Mesothelial cell of epicardium (in vitro differentiated cells): Measurements from ENCODE around the gene CD101. TPM values are rescaled to one million over a fixed set of nuclear protein-coding genes. Genes with fewer than 3 reads are reported as not detected.

Experiments
- DNase-seq, 2 experiments: peaks; one replicate each; pipeline ENCODE4 v3.0.0; 2021; ENCODE audit warnings: low spot score in 2 of 2; ENCODE audit not compliant: unreplicated experiment in 2 of 2
- H3K27ac Mint-ChIP-seq: 2 replicates; pipeline ENCODE4 v1.8.0; 2021; ENCODE audit warnings: mixed read lengths
- H3K27me3 Mint-ChIP-seq: 2 replicates; pipeline ENCODE4 v1.8.0; 2021; ENCODE audit warnings: low read depth, mixed read lengths
- H3K36me3 Mint-ChIP-seq: 2 replicates; pipeline ENCODE4 v1.8.0; 2021; ENCODE audit warnings: mixed read lengths
- H3K4me1 Mint-ChIP-seq: 2 replicates; pipeline ENCODE4 v1.8.0; 2021; ENCODE audit warnings: mixed read lengths
- H3K4me3 Mint-ChIP-seq: 2 replicates; pipeline ENCODE4 v1.8.0; 2021; ENCODE audit warnings: mild to moderate bottlenecking, moderate library complexity, mixed read lengths
- H3K9me3 Mint-ChIP-seq: 2 replicates; pipeline ENCODE4 v1.8.0; 2021; ENCODE audit warnings: mixed read lengths
- CTCF ChIP-seq: fragments of 200-600 bp; sonication (generic); IDR thresholded peaks from one replicate; pipeline ENCODE4 v1.5.0; 2021; ENCODE audit warnings: antibody characterized with exemption; ENCODE audit not compliant: unreplicated experiment
- total RNA-seq: library from RNA; stranded (reverse); gene quantifications from 3 replicates; pipeline ENCODE4 v1.2.1, GENCODE V29; 2021

CD101 gene, protein sequence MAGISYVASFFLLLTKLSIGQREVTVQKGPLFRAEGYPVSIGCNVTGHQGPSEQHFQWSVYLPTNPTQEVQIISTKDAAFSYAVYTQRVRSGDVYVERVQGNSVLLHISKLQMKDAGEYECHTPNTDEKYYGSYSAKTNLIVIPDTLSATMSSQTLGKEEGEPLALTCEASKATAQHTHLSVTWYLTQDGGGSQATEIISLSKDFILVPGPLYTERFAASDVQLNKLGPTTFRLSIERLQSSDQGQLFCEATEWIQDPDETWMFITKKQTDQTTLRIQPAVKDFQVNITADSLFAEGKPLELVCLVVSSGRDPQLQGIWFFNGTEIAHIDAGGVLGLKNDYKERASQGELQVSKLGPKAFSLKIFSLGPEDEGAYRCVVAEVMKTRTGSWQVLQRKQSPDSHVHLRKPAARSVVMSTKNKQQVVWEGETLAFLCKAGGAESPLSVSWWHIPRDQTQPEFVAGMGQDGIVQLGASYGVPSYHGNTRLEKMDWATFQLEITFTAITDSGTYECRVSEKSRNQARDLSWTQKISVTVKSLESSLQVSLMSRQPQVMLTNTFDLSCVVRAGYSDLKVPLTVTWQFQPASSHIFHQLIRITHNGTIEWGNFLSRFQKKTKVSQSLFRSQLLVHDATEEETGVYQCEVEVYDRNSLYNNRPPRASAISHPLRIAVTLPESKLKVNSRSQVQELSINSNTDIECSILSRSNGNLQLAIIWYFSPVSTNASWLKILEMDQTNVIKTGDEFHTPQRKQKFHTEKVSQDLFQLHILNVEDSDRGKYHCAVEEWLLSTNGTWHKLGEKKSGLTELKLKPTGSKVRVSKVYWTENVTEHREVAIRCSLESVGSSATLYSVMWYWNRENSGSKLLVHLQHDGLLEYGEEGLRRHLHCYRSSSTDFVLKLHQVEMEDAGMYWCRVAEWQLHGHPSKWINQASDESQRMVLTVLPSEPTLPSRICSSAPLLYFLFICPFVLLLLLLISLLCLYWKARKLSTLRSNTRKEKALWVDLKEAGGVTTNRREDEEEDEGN
- 3.7 to 5.6 TPM (median 4.1 TPM) in 3 replicates for total RNA-seq

DNA sequence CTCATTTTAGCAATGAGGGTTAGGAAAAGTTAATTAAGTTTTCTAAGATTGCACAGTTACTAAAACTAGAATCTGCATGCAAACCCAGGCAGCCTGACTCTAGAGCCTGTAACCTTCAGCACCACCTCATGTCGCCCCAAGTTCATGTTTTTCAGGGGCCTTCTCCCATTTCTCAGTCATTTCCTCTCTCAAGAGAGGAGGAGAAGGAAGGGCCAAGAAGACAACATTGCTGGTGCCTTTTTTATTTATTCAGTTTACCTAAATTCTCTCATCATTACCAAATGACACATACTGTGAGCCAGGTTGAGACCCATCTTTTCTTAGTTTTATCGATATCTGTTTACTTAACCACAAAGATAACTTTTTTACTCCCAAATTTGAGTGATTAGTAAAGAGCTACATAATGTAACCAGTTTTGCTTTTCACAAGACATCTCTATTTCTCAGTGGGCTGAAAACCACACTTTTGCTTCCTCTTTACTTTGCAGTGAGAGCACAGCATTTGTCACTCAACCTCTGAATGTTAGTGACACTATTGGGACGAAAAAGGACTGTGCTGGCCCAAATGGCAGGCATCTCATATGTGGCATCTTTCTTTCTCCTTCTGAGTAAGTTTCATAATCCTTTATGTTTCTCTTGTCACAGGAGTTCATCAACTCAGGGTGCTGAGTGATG lies at the start of gene CD101:
Gene CD101 (plus strand): TSS at position 507 of the 674 bp plus-strand sequence. CDS start 58 bp downstream, at position 565.
- no peaks in the 10 kb centered on the region for H3K27me3 Mint-ChIP-seq
- no peak for TF ChIP-seq CTCF
- H3K4me1 Mint-ChIP-seq: peaks cover 9% of the 10 kb centered on the region
- H3K27ac Mint-ChIP-seq: no peak within 1 kb of the TSS
- H3K36me3 Mint-ChIP-seq: peaks cover 2% of the 10 kb centered on the region
- H3K9me3 Mint-ChIP-seq: peaks cover 5% of the 10 kb centered on the region
- DNase-seq: no peak
- H3K4me3 Mint-ChIP-seq: no peak within 1 kb of the TSS

- Mint-ChIP-seq H3K9me3 (no peaks in the 10 kb centered on the region), H3K27ac (no peak overlapping the region), H3K4me1 (peaks cover 14% of the 10 kb centered on the region), H3K36me3 (peaks cover 25% of the 10 kb centered on the region), H3K27me3 (no peaks in the 10 kb centered on the region), H3K4me3 (no peak overlapping the region)
- DNase-seq: no peak
- no peak for TF ChIP-seq CTCF
Observed at GRCh38 chr1:116952738-116953275, 48.8 kb upstream of the CD101 start.

GRCh38 chr1:116954440-116954839 lies 47.1 kb upstream of the CD101 start:
- no peaks in the 10 kb centered on the region for H3K9me3 Mint-ChIP-seq
- no peaks in the 10 kb centered on the region for H3K27me3 Mint-ChIP-seq
- no peak for TF ChIP-seq CTCF
- no peak overlapping the region for H3K4me3 Mint-ChIP-seq
- no peak overlapping the region for H3K27ac Mint-ChIP-seq
- peaks cover 24% of the 10 kb centered on the region for H3K36me3 Mint-ChIP-seq
- H3K4me1 Mint-ChIP-seq: peaks cover 17% of the 10 kb centered on the region
- DNase-seq: no peak

- Mint-ChIP-seq H3K36me3 (peaks cover 19% of the 10 kb centered on the region), H3K27me3 (no peaks in the 10 kb centered on the region), H3K27ac (no peak overlapping the region), H3K4me3 (no peak overlapping the region), H3K4me1 (peaks cover 10% of the 10 kb centered on the region), H3K9me3 (no peaks in the 10 kb centered on the region)
- no peak for DNase-seq
- TF ChIP-seq CTCF: no peak
Observed at GRCh38 chr1:116956378-116956777, 45.2 kb upstream of the CD101 start.

DNA sequence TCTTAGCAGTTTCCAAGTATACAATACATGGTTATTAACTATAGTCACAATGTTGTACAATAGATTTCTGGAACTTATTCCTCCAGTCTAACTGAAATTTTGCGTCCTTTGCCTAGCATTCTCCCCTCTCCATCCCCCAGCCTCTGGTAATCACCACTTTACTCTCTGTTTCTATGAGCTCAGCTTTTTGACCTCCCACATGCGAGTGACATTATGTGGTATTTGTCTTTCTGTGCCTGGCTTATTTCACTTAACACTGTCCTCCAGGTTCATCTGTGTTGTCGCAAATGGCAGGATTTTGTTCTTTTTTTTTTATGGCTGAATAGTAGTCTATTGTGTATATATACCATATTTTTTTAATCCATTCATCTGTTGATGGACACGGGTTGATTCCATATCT lies 43.9 kb upstream of the CD101 start:
- no peak for TF ChIP-seq CTCF

More for the DNA sequence above, 43.9 kb upstream of the CD101 start:
- no peak overlapping the region for H3K4me3 Mint-ChIP-seq
- peaks cover 7% of the 10 kb centered on the region for H3K4me1 Mint-ChIP-seq
- peaks cover 12% of the 10 kb centered on the region for H3K36me3 Mint-ChIP-seq
- no peak for DNase-seq
- H3K27ac Mint-ChIP-seq: no peak overlapping the region
- H3K27me3 Mint-ChIP-seq: no peaks in the 10 kb centered on the region
- H3K9me3 Mint-ChIP-seq: no peaks in the 10 kb centered on the region
